Vagina (tissue), 2 donors: ENCODE data around the gene C1QC. TPM values are rescaled to one million over a fixed set of nuclear protein-coding genes. Genes with fewer than 3 reads are reported as not detected.

ENCODE experiments used
- DNase-seq, 2 donors: peaks; one replicate each; pipeline ENCODE4 v3.0.0-alpha.2; 2017; ENCODE audit errors: extremely low spot score in 2 of 2
- H3K27ac ChIP-seq: fragments of 200-600 bp; sonication (generic); one replicate; pipeline ENCODE4 v1.5.1; 2019
- H3K27me3 ChIP-seq: fragments of 200-600 bp; sonication (generic); one replicate; pipeline ENCODE4 v1.5.1; 2019
- H3K36me3 ChIP-seq, 2 donors: fragments of 200-600 bp; sonication (generic); one replicate each; pipeline ENCODE4 v1.5.1; 2017 to 2019
- H3K4me1 ChIP-seq: fragments of 200-600 bp; sonication (generic); one replicate; pipeline ENCODE4 v1.5.1; 2019
- H3K4me3 ChIP-seq, 2 donors: fragments of 200-600 bp; sonication (generic); 1 replicate in 1 of 2; 2 replicates in 1 of 2; pipeline ENCODE4 v1.5.1; 2016 to 2019
- H3K9me3 ChIP-seq: fragments of 200-600 bp; sonication (generic); one replicate; pipeline ENCODE4 v1.5.1; 2019
- CTCF ChIP-seq, 3 experiments: fragments of 450-650 bp in 2 of 3; fragments of 200-600 bp in 1 of 3; sonication (generic) in 1 of 3; IDR thresholded peaks; one replicate each; pipeline ENCODE4 v1.5.1; 2017 to 2019; ENCODE audit warnings: antibody characterized with exemption in 3 of 3, mild to moderate bottlenecking in 2 of 3, moderate library complexity in 2 of 3
- POLR2A ChIP-seq, 2 donors: fragments of 450-650 bp; IDR thresholded peaks; one replicate each; pipeline ENCODE4 v1.6.1; 2017; ENCODE audit warnings: antibody characterized with exemption in 2 of 2, mild to moderate bottlenecking in 2 of 2, moderate library complexity in 2 of 2
- POLR2AphosphoS5 ChIP-seq, 2 donors: sonication (generic); formaldehyde crosslinking; IDR thresholded peaks; one replicate each; pipeline ENCODE4 v1.9.0; 2017; ENCODE audit warnings: antibody characterized with exemption in 2 of 2, mild to moderate bottlenecking in 2 of 2, low read depth in 1 of 2; ENCODE audit not compliant: insufficient read depth in 1 of 2
- intact Hi-C: fragments of 100-400 bp; cut with DNase I; formaldehyde crosslinking; loops from one replicate; pipeline ENCODE4 v1.15.1; 2023
- total RNA-seq: library from RNA; depleted of rRNA; stranded (reverse); fragments of >200 nt; gene quantifications from one replicate; pipeline ENCODE4 v1.2.3, GENCODE V29; 2016

C1QC gene
- total RNA-seq, 1 donor from 2014 or later: 128 TPM

- no peak overlapping the region for H3K4me3 ChIP-seq
- H3K27ac ChIP-seq: no peak overlapping the region
- no peaks in the 10 kb centered on the region for H3K4me1 ChIP-seq
- no peaks in the 10 kb centered on the region for H3K9me3 ChIP-seq
- TF ChIP-seq POLR2A (IDR thresholded peaks at IDR 0.05) (no peak), CTCF (IDR thresholded peaks at IDR 0.05) (no peak), POLR2AphosphoS5 (IDR thresholded peaks at IDR 0.05; ENCODE audit: insufficient read depth in 1 of 2, low read depth in 1 of 2) (no peak)
- intact Hi-C loops: no loop called here
- no peak for DNase-seq
- no peaks in the 10 kb centered on the region for H3K36me3 ChIP-seq
- no peaks in the 10 kb centered on the region for H3K27me3 ChIP-seq
These were observed 3.0 kb downstream of the C1QC start for GRCh38 chr1:22646384-22646783.

- DNase-seq: no peak
- Histone ChIP-seq H3K9me3 (no peaks in the 10 kb centered on the region), H3K4me1 (no peaks in the 10 kb centered on the region), H3K4me3 (no peak overlapping the region), H3K36me3 (no peaks in the 10 kb centered on the region), H3K27me3 (no peaks in the 10 kb centered on the region), H3K27ac (no peak overlapping the region)
- intact Hi-C loops: no loop called here
- TF ChIP-seq CTCF (IDR thresholded peaks at IDR 0.05): no peak
- no peak for TF ChIP-seq POLR2AphosphoS5 (IDR thresholded peaks at IDR 0.05; ENCODE audit: insufficient read depth in 1 of 2, low read depth in 1 of 2)
- TF ChIP-seq POLR2A (IDR thresholded peaks at IDR 0.05): no peak
These were observed 6.8 kb downstream of the C1QC start for GRCh38 chr1:22650089-22650693.

- H3K4me1 ChIP-seq: no peaks in the 10 kb centered on the region
- no peak overlapping the region for H3K27ac ChIP-seq
- TF ChIP-seq POLR2AphosphoS5 (IDR thresholded peaks at IDR 0.05; ENCODE audit: insufficient read depth in 1 of 2, low read depth in 1 of 2): no peak
- TF ChIP-seq POLR2A (IDR thresholded peaks at IDR 0.05): no peak
- TF ChIP-seq CTCF (IDR thresholded peaks at IDR 0.05): no peak
- no peak overlapping the region for H3K4me3 ChIP-seq
- no peaks in the 10 kb centered on the region for H3K27me3 ChIP-seq
- no peaks in the 10 kb centered on the region for H3K9me3 ChIP-seq
- no peak for DNase-seq
- no peaks in the 10 kb centered on the region for H3K36me3 ChIP-seq
- intact Hi-C loops: no loop called here
These were observed 8.8 kb downstream of the C1QC start for GRCh38 chr1:22651941-22652856.

GRCh38 chr1:22652881-22653316 lies 9.5 kb downstream of the C1QC start, which contains the start of gene C1QB:
TSS of gene C1QB (plus strand) at chr1:22653236. CDS start at chr1:22659463, 6,227 bp downstream.
- Histone ChIP-seq H3K36me3 (no peaks in the 10 kb centered on the region), H3K9me3 (no peaks in the 10 kb centered on the region), H3K27me3 (no peaks in the 10 kb centered on the region), H3K4me1 (no peaks in the 10 kb centered on the region), H3K4me3 (peak within 1 kb of the TSS in 1 of 2 donors; percentile 21), H3K27ac (no peak within 1 kb of the TSS)
- intact Hi-C loops: no loop called here
- TF ChIP-seq CTCF (IDR thresholded peaks at IDR 0.05) (no peak), POLR2AphosphoS5 (IDR thresholded peaks at IDR 0.05; ENCODE audit: insufficient read depth in 1 of 2, low read depth in 1 of 2) (peak in 1 of 2 donors; percentile 9)
- DNase-seq: no peak
